Measurements from ENCODE around the gene PCDHGA1. TPM values are rescaled to one million over a fixed set of nuclear protein-coding genes. Genes with fewer than 3 reads are reported as not detected.
"Not testable (repeated sequence)": the region's sequence is repeated elsewhere in the genome, so short reads cannot be mapped to it uniquely, and the experiment has no call there.

Gene PCDHGA1
- total RNA-seq, 1 experiment from 2014 or later: 0.04 TPM

DNA sequence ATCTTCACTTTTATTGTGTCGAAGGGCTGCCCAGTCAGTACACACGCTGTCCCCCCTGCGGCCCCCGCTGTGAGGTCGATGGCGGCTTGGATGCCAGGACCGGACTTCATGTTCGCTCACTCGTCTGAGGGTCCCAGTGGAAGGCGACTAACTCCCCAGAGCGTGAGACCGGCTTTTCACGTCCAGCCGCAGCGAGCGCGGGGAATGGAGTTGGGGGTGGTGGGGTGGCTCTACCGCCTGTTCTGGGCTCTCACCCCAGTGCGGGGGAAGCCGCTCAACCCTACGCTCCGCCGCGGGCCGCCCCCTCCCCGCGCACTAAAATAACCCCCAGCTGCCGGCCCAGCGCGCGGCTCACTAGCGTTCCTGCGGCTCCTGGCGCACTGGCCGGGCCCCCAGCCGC, 26.6 kb upstream of the PCDHGA1 start, which contains the start of gene SLC25A2:
Gene SLC25A2 (minus strand): TSS at position 294 of the 400 bp plus-strand sequence. CDS start 184 bp downstream, at position 110.
- intact Hi-C loops (cut with micrococcal nuclease): no loop called here
- Histone ChIP-seq H3K27ac (ENCODE audit: low read length) (no peak within 1 kb of the TSS), H3K36me3 (ENCODE audit: low read depth, low read length) (no peaks in the 10 kb centered on the region), H3K9me2 (replicated peaks; ENCODE audit: low read length) (no peaks in the 10 kb centered on the region), H3K4me2 (ENCODE audit: low read length) (no peak within 1 kb of the TSS), H3K9me3 (ENCODE audit: low read length) (no peaks in the 10 kb centered on the region), H3K79me2 (ENCODE audit: low read length) (no peaks in the 10 kb centered on the region), H3K4me1 (ENCODE audit: insufficient read depth, low read length) (no peaks in the 10 kb centered on the region), H3K9ac (ENCODE audit: low read length) (no peak within 1 kb of the TSS), H3K4me3 (ENCODE audit: low read length) (no peak within 1 kb of the TSS), H2AFZ (ENCODE audit: low read length) (no peak within 1 kb of the TSS), H3K27me3 (ENCODE audit: low read length) (no peaks in the 10 kb centered on the region), H4K20me1 (ENCODE audit: low read length) (no peaks in the 10 kb centered on the region), H3F3A (ENCODE audit: low read length, unreplicated experiment) (no peaks in the 10 kb centered on the region)
- DNase-seq (no peak), ATAC-seq (no peak)
- ChIA-PET POLR2A (ENCODE audit: unreplicated experiment) (no interaction called here), CTCF (no interaction called here)
- TF ChIP-seq EZH2phosphoT487 (IDR thresholded peaks at IDR 0.05; ENCODE audit: borderline replicate concordance, low read length): no peak
- TF ChIP-seq, protein P1, sequence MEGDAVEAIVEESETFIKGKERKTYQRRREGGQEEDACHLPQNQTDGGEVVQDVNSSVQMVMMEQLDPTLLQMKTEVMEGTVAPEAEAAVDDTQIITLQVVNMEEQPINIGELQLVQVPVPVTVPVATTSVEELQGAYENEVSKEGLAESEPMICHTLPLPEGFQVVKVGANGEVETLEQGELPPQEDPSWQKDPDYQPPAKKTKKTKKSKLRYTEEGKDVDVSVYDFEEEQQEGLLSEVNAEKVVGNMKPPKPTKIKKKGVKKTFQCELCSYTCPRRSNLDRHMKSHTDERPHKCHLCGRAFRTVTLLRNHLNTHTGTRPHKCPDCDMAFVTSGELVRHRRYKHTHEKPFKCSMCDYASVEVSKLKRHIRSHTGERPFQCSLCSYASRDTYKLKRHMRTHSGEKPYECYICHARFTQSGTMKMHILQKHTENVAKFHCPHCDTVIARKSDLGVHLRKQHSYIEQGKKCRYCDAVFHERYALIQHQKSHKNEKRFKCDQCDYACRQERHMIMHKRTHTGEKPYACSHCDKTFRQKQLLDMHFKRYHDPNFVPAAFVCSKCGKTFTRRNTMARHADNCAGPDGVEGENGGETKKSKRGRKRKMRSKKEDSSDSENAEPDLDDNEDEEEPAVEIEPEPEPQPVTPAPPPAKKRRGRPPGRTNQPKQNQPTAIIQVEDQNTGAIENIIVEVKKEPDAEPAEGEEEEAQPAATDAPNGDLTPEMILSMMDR (conservative IDR thresholded peaks at IDR 0.05; ENCODE audit: low read depth, low read length): no peak
- TF ChIP-seq EZH2 (IDR thresholded peaks at IDR 0.05; ENCODE audit: low read length, unreplicated experiment): no peak
- no TSS peak for BruUV-seq (replicated peaks)

DNA sequence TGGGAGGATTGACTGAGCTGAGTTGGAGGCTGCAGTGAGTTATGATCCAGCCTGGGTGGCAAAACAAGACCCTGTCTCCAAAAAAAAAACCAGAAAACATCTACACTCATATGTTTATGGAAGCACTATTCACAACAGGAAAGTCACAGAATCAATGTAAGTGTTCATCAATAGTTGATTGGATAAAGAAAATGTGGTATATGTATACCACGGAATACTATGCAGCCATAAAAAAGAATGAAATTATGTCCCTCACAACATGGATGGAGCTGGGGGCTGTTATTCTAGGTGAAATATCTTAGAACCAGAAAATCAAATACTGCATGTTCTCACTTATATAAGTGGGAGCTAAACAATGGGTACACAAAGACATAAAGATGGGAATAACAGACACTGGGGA, 23.7 kb upstream of the PCDHGA1 start:
- no peaks in the 10 kb centered on the region for H4K20me1 ChIP-seq (ENCODE audit: low read length)
- no peak overlapping the region for H3K9ac ChIP-seq (ENCODE audit: low read length)
- ChIA-PET POLR2A (ENCODE audit: unreplicated experiment) (no interaction called here), CTCF (no interaction called here)
- H3K27ac ChIP-seq (ENCODE audit: low read length): no peak overlapping the region
- no peaks in the 10 kb centered on the region for H3K4me1 ChIP-seq (ENCODE audit: insufficient read depth, low read length)
- no TSS peak for BruUV-seq (replicated peaks)
- H2AFZ ChIP-seq (ENCODE audit: low read length): no peak overlapping the region
- intact Hi-C loops (cut with micrococcal nuclease): no loop called here
- TF ChIP-seq, protein P1 (conservative IDR thresholded peaks at IDR 0.05; ENCODE audit: low read depth, low read length): no peak
- TF ChIP-seq EZH2phosphoT487 (IDR thresholded peaks at IDR 0.05; ENCODE audit: borderline replicate concordance, low read length) (no peak), EZH2 (IDR thresholded peaks at IDR 0.05; ENCODE audit: low read length, unreplicated experiment) (no peak)
- no peak overlapping the region for H3K4me2 ChIP-seq (ENCODE audit: low read length)
- no peaks in the 10 kb centered on the region for H3K9me2 ChIP-seq (replicated peaks; ENCODE audit: low read length)
- no peak overlapping the region for H3K4me3 ChIP-seq (ENCODE audit: low read length)
- DNase-seq (no peak), ATAC-seq (no peak)
- H3F3A ChIP-seq (ENCODE audit: low read length, unreplicated experiment): no peaks in the 10 kb centered on the region
- H3K9me3 ChIP-seq (ENCODE audit: low read length): no peaks in the 10 kb centered on the region
- H3K36me3 ChIP-seq (ENCODE audit: low read depth, low read length): no peaks in the 10 kb centered on the region
- no peaks in the 10 kb centered on the region for H3K79me2 ChIP-seq (ENCODE audit: low read length)
- no peaks in the 10 kb centered on the region for H3K27me3 ChIP-seq (ENCODE audit: low read length)

DNA sequence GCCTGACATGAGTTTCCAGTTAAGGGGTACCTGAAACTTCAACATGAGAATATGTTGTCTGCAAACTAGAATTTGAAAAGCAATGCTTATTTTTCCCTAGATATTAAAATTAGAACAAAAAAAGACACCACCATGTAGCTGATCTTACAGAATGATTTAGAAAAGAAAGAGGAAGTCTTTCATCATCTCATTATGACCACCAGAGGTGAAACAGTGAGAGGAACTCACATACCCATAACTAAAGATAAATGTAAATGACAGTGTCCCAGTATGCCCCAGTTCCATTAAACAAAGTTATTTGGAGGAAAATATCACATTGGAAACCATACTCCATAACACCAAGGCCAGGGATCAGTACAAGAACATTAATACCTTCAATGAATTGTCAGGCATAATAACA, 16.6 kb upstream of the PCDHGA1 start:
- no peak for DNase-seq
- Histone ChIP-seq H3K4me3 (ENCODE audit: low read length) (no peak overlapping the region), H3K27me3 (ENCODE audit: low read length) (no peaks in the 10 kb centered on the region), H2AFZ (ENCODE audit: low read length) (no peak overlapping the region), H3K4me2 (ENCODE audit: low read length) (no peak overlapping the region), H3K36me3 (ENCODE audit: low read depth, low read length) (peaks cover 21% of the 10 kb centered on the region), H3K4me1 (ENCODE audit: insufficient read depth, low read length) (no peaks in the 10 kb centered on the region), H3K79me2 (ENCODE audit: low read length) (peaks cover 10% of the 10 kb centered on the region), H3K27ac (ENCODE audit: low read length) (no peak overlapping the region), H3K9me3 (ENCODE audit: low read length) (peaks cover 14% of the 10 kb centered on the region), H4K20me1 (ENCODE audit: low read length) (no peaks in the 10 kb centered on the region), H3K9me2 (replicated peaks; ENCODE audit: low read length) (no peaks in the 10 kb centered on the region), H3F3A (ENCODE audit: low read length, unreplicated experiment) (no peaks in the 10 kb centered on the region), H3K9ac (ENCODE audit: low read length) (no peak overlapping the region)
- ChIA-PET POLR2A (ENCODE audit: unreplicated experiment) (no interaction called here), CTCF (no interaction called here)
- TF ChIP-seq, protein P1 (conservative IDR thresholded peaks at IDR 0.05; ENCODE audit: low read depth, low read length): no peak
- TF ChIP-seq EZH2phosphoT487 (IDR thresholded peaks at IDR 0.05; ENCODE audit: borderline replicate concordance, low read length): no peak
- no peak for TF ChIP-seq EZH2 (IDR thresholded peaks at IDR 0.05; ENCODE audit: low read length, unreplicated experiment)
- ATAC-seq: no peak
- intact Hi-C loops (cut with micrococcal nuclease): no loop called here
- no TSS peak for BruUV-seq (replicated peaks)

DNA sequence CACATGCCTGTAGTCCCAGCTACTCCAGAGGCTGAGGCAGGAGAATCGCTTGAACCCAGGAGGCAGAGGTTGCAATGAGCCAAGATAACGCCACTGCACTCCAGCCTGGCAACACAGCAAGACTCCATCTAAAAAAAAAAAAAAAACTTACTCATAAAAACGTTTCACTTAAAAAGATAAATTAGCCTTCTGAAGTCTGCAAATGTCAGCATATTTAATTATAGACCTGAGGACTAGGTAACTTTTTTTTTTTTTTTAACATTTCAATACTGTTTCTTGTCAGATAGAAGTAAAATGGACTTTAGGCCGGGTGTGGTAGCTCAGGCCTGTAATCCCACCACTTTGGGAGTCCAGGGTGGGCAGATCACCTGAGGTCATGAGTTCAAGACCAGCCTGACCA, 13.4 kb upstream of the PCDHGA1 start:
- H4K20me1 ChIP-seq (ENCODE audit: low read length); DNase-seq; H2AFZ ChIP-seq (ENCODE audit: low read length); intact Hi-C loops (cut with micrococcal nuclease); H3K4me1 ChIP-seq (ENCODE audit: insufficient read depth, low read length); H3K27me3 ChIP-seq (ENCODE audit: low read length); H3K9me2 ChIP-seq (replicated peaks; ENCODE audit: low read length); CTCF ChIA-PET; H3K4me2 ChIP-seq (ENCODE audit: low read length); H3F3A ChIP-seq (ENCODE audit: low read length, unreplicated experiment); POLR2A ChIA-PET (ENCODE audit: unreplicated experiment); H3K4me3 ChIP-seq (ENCODE audit: low read length); H3K27ac ChIP-seq (ENCODE audit: low read length); BruUV-seq (replicated peaks); H3K9ac ChIP-seq (ENCODE audit: low read length); ATAC-seq: not testable (repeated sequence)
- Histone ChIP-seq H3K79me2 (ENCODE audit: low read length) (peaks cover 28% of the 10 kb centered on the region), H3K9me3 (ENCODE audit: low read length) (peaks cover 33% of the 10 kb centered on the region), H3K36me3 (ENCODE audit: low read depth, low read length) (peaks cover 36% of the 10 kb centered on the region)
